ENCODE measurements around the gene TRPM3.

TRPM3 gene

GRCh38 chr9:70554881-70555280 lies 566.5 kb downstream of the TRPM3 start:
- DNase-seq (ENCODE audit: low read depth), result no peak
- no peak overlapping the region for H3K4me3 ChIP-seq (ENCODE audit: low read depth, low read length)
- in situ Hi-C loops (cut with HindIII; ENCODE audit: low sequenced_read_pairs), result loop anchor here (5.0 kb wide), 1 partner anchor 68 kb away; no protein-coding TSS in a partner anchor
- no peak for TF ChIP-seq CTCF (IDR thresholded peaks at IDR 0.05; ENCODE audit: low read depth, low read length, missing control alignments)

GRCh38 chr9:70553707-70554673 lies 567.4 kb downstream of the TRPM3 start:
- no peak overlapping the region for H3K4me3 ChIP-seq (ENCODE audit: low read depth, low read length)
- no peak for TF ChIP-seq CTCF (IDR thresholded peaks at IDR 0.05; ENCODE audit: low read depth, low read length, missing control alignments)
- in situ Hi-C loops (cut with HindIII; ENCODE audit: low sequenced_read_pairs), result loop anchor here (5.0 kb wide), 1 partner anchor 67 kb away; no protein-coding TSS in a partner anchor
- DNase-seq (ENCODE audit: low read depth), result peak; percentile 70

- DNase-seq (ENCODE audit: low read depth), result no peak
- H3K4me3 ChIP-seq (ENCODE audit: low read depth, low read length), result no peak overlapping the region
- in situ Hi-C loops (cut with HindIII; ENCODE audit: low sequenced_read_pairs), result loop anchor here (5.0 kb wide), 1 partner anchor 65 kb away; no protein-coding TSS in a partner anchor
Observed at GRCh38 chr9:70552561-70552960, 568.9 kb downstream of the TRPM3 start.

GRCh38 chr9:70551801-70552200 lies 569.6 kb downstream of the TRPM3 start:
- no peak overlapping the region for H3K4me3 ChIP-seq (ENCODE audit: low read depth, low read length)
- DNase-seq (ENCODE audit: low read depth), result no peak
- in situ Hi-C loops (cut with HindIII; ENCODE audit: low sequenced_read_pairs), result loop anchor here (5.0 kb wide), 1 partner anchor 64 kb away; no protein-coding TSS in a partner anchor
- no peak for TF ChIP-seq CTCF (IDR thresholded peaks at IDR 0.05; ENCODE audit: low read depth, low read length, missing control alignments)

More at GRCh38 chr9:70552561-70552960, 568.9 kb downstream of the TRPM3 start:
- no peak for TF ChIP-seq CTCF (IDR thresholded peaks at IDR 0.05; ENCODE audit: low read depth, low read length, missing control alignments)

GRCh38 chr9:70551396-70551795 lies 570.0 kb downstream of the TRPM3 start:
- in situ Hi-C loops (cut with HindIII; ENCODE audit: low sequenced_read_pairs), result loop anchor here (5.0 kb wide), 1 partner anchor 64 kb away; no protein-coding TSS in a partner anchor
- H3K4me3 ChIP-seq (ENCODE audit: low read depth, low read length), result no peak overlapping the region
- DNase-seq (ENCODE audit: low read depth), result no peak
- TF ChIP-seq CTCF (IDR thresholded peaks at IDR 0.05; ENCODE audit: low read depth, low read length, missing control alignments), result no peak

- H3K4me3 ChIP-seq (ENCODE audit: low read depth, low read length), result no peak overlapping the region
- TF ChIP-seq CTCF (IDR thresholded peaks at IDR 0.05; ENCODE audit: low read depth, low read length, missing control alignments), result no peak
- DNase-seq (ENCODE audit: low read depth), result no peak
- in situ Hi-C loops (cut with HindIII; ENCODE audit: low sequenced_read_pairs), result loop anchor here (5.0 kb wide), 1 partner anchor 63 kb away; no protein-coding TSS in a partner anchor
Observed at GRCh38 chr9:70549926-70550325, 571.5 kb downstream of the TRPM3 start.
